GM19351 (cell line): ENCODE results near the gene DIAPH3.

ENCODE experiments used
- ATAC-seq: cut with Tn5 transposase; IDR thresholded peaks from one replicate; pipeline ENCODE4 v1.9.1; 2021; ENCODE audit warnings: mild to moderate bottlenecking, moderate library complexity; ENCODE audit not compliant: unreplicated experiment

Gene DIAPH3

DNA sequence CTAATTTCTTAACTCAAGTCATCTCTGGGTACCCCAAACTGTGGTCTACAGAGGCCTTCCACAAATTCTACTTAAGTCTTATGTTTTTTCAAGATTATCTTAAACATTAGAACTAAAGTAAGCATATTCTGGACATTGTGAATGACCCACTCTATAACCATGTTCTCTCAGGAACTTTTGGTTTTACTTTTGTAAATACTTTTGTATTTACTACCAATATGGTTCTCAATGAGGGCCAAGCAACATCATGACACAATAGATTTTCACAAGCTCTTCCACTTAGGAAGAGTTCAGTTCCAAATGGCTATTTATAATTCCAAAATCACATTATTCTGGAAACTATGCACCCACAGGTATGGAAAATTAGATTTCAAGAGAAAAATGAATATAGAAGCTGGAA is 10.8 kb downstream of the DIAPH3 start:
- ATAC-seq = no peak

- no peak for ATAC-seq
Measured at GRCh38 chr13:60152114-60152513, 11.6 kb downstream of the DIAPH3 start.

DNA sequence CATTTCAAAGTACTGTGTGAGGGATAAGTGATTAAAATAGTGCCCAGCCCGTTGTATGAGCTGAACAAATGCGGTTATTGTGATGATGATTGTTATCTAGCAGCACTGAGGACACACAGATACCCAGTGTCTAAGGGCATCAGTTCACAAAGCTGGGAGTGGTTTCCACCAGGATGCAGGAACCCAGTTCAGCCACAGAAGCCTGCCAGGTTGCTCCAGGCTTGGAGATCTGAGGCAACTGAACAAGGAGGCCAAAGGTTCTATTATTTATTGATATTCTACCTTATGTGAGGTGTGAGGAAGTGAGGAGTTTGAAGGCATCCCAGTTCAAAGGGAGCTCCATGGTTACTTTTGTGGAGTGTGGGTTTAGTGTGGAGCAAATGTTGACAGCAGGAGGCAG is 13.2 kb downstream of the DIAPH3 start:
- no peak for ATAC-seq

- ATAC-seq = no peak
Measured at GRCh38 chr13:60148918-60149317, 14.8 kb downstream of the DIAPH3 start.

- ATAC-seq = no peak
Measured at GRCh38 chr13:60147361-60147760, 16.4 kb downstream of the DIAPH3 start.

- ATAC-seq = no peak
Measured at GRCh38 chr13:60146471-60146870, 17.3 kb downstream of the DIAPH3 start.

DNA sequence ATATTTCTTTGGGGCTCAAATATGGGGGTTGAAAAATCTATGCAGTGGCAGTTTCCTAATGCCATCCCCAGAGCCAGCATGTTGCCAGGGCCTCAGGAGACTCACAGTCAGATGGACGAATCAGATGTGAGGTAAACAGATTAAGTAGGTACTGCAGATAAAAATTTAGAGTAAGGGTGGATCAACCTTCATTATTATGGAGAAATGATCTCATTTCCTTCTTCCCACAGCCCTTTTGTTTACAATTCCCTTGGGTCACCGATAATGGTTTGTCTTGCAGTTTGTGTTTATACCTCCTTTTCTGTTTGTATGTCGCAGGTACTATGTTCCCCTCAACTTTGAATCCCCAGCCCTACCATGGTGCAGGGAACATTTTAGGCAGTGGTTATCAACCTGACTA is 20.0 kb downstream of the DIAPH3 start:
- no peak for ATAC-seq

DNA sequence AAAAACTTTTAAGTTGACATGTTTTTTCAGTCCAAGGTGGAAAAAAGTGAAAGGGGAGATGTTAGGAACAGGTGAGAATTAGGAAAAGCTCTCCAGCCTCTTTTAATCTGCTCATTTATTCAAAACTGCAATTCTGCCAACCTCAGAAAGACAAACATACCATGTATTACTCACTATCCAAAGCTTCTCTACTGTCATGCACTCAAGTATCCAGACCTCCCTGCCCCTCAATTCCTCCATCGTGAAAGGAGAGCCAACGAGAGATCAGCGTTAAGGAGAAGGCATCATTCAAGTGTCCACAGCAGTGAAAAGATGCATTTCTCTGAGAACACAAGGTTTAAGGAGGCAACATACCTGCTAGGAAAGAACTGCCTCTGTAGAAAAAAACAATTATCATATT is 24.5 kb downstream of the DIAPH3 start:
- no peak for ATAC-seq

GRCh38 chr13:60138674-60139073 is 25.1 kb downstream of the DIAPH3 start:
- ATAC-seq = no peak

GRCh38 chr13:60137911-60138560 is 25.7 kb downstream of the DIAPH3 start:
- ATAC-seq = no peak

DNA sequence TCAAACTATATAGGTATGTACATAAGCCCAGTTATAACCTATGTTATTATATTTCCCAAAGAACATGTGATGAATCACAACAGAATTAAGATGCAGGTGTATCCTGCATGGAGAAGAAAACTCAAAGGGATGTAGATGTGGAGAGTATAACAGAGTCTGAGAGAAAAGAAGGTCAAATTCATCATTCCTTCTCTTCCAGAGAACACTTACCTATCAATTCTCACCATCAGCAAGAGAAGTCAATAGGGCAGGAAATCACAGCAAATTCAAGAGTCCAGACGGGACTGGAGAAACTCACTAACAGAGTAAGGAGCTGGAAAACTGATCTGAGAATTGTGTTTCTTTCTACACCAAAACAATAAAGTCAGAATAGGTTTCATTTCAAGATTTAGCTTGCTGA is 28.4 kb downstream of the DIAPH3 start:
- no peak for ATAC-seq

DNA sequence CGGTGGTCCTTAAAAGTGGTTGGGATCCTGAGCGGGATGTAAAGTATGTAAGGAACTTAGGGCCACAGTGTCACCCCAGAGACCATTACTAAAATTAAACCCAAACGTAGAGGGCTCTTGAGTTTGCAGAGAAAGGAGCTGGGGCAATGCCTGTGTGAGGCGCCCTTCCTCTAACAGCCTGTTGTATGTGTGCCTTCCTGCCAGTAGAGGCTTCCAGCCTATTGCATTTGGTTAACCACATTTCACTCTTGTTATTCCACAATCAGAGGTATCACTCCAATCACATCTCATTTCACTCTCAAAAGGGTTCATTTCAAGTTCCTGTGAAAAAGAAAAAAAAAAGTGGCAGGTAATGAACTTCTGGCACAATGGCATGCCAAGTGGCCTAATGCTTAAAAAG is 29.4 kb downstream of the DIAPH3 start:
- peak; percentile 62 for ATAC-seq

GRCh38 chr13:60121337-60121687 is 42.4 kb downstream of the DIAPH3 start:
- ATAC-seq = no peak

DNA sequence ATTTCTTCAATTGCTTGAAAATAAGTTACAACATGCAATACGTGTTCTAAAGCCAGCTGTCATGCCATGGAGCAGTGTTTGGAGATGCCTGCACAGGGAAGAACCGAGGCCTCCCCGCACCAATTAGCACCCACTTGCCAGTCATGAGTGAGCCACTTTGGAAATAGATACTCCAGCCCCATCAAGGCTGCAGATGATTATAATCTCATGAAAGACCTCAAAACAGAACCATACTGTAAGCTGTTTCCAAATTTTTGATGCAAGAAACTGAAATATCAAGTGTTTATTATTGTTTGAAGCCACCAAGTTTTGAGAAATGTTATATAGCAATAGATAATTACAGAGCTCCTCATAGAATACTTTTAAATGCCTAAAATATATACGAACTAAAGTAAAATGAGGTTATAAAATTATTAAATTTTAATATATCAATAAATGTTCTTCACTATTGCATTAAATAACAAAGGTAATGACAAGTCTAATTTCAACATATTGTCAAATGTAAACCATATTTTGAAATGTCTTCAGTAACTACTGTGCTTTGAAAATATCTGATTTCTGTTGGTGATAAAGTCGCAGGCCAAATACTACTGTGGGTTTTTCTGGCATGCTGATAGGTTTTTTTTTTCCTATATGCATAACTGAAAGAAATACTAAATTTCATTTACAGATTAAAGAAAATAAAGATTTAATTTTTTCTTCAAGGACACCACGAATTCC is 43.0 kb downstream of the DIAPH3 start:
- ATAC-seq = no peak

DNA sequence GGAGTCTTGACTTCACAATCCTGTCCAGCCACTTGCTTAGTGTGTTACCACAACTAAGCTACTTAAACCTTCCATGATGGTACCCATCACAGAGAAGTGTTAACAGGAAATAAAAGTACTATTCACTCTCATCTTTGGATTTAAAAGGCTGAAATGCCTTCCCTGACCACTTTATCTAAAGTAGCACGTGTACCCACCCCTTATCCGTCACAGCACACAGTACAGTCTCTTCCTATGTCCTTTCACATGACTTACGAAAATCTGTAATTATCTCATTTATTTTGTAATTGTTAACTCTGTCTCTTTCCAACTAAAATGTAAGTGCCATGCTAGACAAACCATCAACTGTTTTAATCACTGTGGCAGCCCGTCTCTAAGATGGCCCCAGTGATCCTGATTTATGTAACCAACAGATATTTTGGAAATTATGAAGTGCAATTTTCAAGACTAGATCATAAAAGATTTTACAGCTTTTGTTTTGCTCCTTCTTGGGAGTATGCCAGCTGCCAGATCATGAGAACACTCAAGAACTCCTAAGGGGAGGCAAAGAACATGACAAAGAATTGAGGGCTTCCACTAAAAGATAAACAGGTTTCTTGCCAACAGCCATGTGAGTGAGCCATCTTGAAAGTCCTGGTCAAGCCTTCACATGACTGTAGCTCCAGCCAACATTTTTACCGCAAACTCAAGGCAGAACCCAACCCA is 44.9 kb downstream of the DIAPH3 start:
- no peak for ATAC-seq

DNA sequence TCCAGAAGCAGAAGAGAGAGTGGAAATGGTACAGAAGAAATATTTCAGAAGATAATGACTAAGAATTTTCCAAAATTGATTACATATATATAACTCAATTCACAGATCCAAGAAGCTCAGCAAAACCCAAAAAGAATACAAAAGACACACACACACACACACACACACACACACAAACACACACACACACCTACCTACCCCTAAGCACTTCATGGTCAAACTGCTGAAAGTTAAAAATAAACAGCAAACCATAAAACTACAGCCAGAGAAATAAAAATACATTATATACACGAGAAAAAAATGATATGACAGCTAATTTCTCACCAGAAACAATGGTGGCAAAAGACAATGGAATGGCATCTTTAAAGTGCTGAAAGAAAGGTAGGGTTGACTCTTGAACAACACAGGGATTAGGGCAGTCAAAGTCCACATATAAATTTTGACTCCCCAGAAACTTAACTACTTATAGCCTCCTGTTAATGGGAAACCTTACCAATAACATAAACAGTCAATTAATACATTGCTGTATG is 49.2 kb downstream of the DIAPH3 start:
- no peak for ATAC-seq

DNA sequence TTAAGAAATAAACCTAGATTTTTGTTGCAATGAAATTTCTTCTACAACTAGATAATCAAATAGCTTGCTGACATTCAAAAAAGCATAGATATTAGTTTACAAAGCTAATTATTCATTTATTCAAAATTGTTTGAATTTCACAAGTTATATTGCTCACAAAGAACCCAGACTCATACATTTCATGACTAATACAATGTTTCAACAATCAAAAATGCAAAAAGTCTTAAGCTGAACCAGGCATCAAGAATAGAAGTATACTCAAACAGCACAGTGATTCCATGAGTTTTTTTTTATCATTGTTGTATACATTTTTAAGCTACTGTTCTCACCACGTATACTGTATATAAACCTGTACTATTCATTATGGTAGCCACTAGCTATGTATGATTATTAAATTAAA is 51.0 kb downstream of the DIAPH3 start:
- no peak for ATAC-seq

- no peak for ATAC-seq
Measured at GRCh38 chr13:60111691-60112090, 52.0 kb downstream of the DIAPH3 start.

GRCh38 chr13:60109285-60109684 is 54.4 kb downstream of the DIAPH3 start:
- ATAC-seq = no peak

GRCh38 chr13:60108589-60108988 is 55.1 kb downstream of the DIAPH3 start:
- ATAC-seq = no peak

GRCh38 chr13:60099631-60100420 is 63.9 kb downstream of the DIAPH3 start:
- ATAC-seq = no peak
